Measurements from ENCODE around the gene MINPP1. TPM values are rescaled to one million over a fixed set of nuclear protein-coding genes. Genes with fewer than 3 reads are reported as not detected.

Gene MINPP1
- polyA plus RNA-seq, 4 donors: 11.2 to 45.6 (median 21.4) TPM

DNA sequence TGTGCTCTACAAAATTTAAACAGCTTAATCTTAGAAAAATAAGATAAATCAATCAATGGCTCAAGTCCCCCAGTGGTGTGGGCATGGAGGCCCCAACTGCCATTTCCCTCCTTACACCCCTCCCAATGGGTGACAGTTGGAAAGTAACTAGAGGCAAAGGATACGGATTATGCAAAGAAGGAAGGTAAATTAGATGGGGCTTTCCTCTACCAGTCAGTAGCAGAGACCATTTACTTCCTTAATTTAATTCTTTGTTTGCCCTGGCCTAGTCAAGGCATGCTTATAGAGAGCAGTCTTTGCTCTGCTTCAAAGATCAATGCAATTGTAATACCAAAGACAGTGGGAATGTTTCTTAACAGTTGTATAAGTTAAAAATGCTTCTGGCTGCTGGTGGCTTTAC, 91.7 kb downstream of the MINPP1 start:
- no peak for DNase-seq
- Histone ChIP-seq H3K27me3 (ENCODE audit: control insufficient read depth in 3 of 3, insufficient read depth in 3 of 3, low read length in 3 of 3) (no peaks in the 10 kb centered on the region), H3K4me3 (ENCODE audit: low read depth in 1 of 3, low read length in 3 of 3) (no peak overlapping the region), H3K9me3 (ENCODE audit: control insufficient read depth in 2 of 2, insufficient read depth in 1 of 2, low read depth in 1 of 2, low read length in 1 of 2) (no peaks in the 10 kb centered on the region), H3K36me3 (ENCODE audit: control insufficient read depth in 3 of 3, insufficient read depth in 2 of 3, low read depth in 1 of 3, low read length in 3 of 3) (no peaks in the 10 kb centered on the region), H3K4me1 (ENCODE audit: control insufficient read depth in 3 of 3, insufficient read depth in 2 of 3, low read depth in 1 of 3, low read length in 2 of 3) (peaks cover 0 to 4% (median 3%) of the 10 kb centered on the region in 3 donors), H3K27ac (ENCODE audit: low read depth in 1 of 3, low read length in 2 of 3) (no peak overlapping the region)
- WGBS, 3 donors: 36 to 70% (median 65%) methylated on average over 1 of the region's 1 CpG
- FAIRE-seq: no peak

- Histone ChIP-seq H3K27ac (ENCODE audit: low read depth in 1 of 3, low read length in 2 of 3) (no peak overlapping the region), H3K36me3 (ENCODE audit: control insufficient read depth in 3 of 3, insufficient read depth in 2 of 3, low read depth in 1 of 3, low read length in 3 of 3) (no peaks in the 10 kb centered on the region), H3K9me3 (ENCODE audit: control insufficient read depth in 2 of 2, insufficient read depth in 1 of 2, low read depth in 1 of 2, low read length in 1 of 2) (no peaks in the 10 kb centered on the region), H3K4me1 (ENCODE audit: control insufficient read depth in 3 of 3, insufficient read depth in 2 of 3, low read depth in 1 of 3, low read length in 2 of 3) (no peaks in the 10 kb centered on the region), H3K27me3 (ENCODE audit: control insufficient read depth in 3 of 3, insufficient read depth in 3 of 3, low read length in 3 of 3) (no peaks in the 10 kb centered on the region), H3K4me3 (ENCODE audit: low read depth in 1 of 3, low read length in 3 of 3) (no peak overlapping the region)
- FAIRE-seq (no peak), DNase-seq (no peak)
- WGBS, 3 donors: 87 to 92% (median 89%) methylated on average over 8 of the region's 8 CpGs
Observed at GRCh38 chr10:87598700-87599099, 94.0 kb downstream of the MINPP1 start.

DNA sequence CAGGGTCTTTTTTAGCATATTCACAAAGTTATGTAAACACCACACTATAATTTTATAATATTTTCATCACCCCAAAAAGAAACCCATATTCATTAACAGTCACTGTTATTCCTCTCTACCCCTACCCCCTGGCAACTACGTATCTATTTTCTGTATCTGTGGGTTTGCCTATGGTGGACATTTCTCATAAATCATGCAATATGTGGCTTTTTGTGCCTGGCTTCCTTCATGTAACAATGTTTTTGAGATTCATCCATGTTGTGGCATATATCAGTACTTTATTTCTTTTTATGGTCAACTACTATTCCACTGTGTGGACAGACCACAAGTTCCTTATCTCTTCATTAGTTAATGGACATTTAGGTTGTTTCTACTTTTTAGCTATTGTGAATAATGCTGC, 95.9 kb downstream of the MINPP1 start:
- 83 to 89% (median 83%) methylated on average over 1 of the region's 1 CpG for WGBS, 3 donors
- Histone ChIP-seq H3K27me3 (ENCODE audit: control insufficient read depth in 3 of 3, insufficient read depth in 3 of 3, low read length in 3 of 3) (no peaks in the 10 kb centered on the region), H3K4me1 (ENCODE audit: control insufficient read depth in 3 of 3, insufficient read depth in 2 of 3, low read depth in 1 of 3, low read length in 2 of 3) (peaks cover 0 to 5% (median 0%) of the 10 kb centered on the region in 3 donors), H3K4me3 (ENCODE audit: low read depth in 1 of 3, low read length in 3 of 3) (no peak overlapping the region), H3K27ac (ENCODE audit: low read depth in 1 of 3, low read length in 2 of 3) (no peak overlapping the region), H3K9me3 (ENCODE audit: control insufficient read depth in 2 of 2, insufficient read depth in 1 of 2, low read depth in 1 of 2, low read length in 1 of 2) (no peaks in the 10 kb centered on the region), H3K36me3 (ENCODE audit: control insufficient read depth in 3 of 3, insufficient read depth in 2 of 3, low read depth in 1 of 3, low read length in 3 of 3) (no peaks in the 10 kb centered on the region)
- FAIRE-seq: no peak
- no peak for DNase-seq

Other genes with a start within 250 kb of the MINPP1 start
- 1 to 10 TPM; 2.0 to 2.9 (median 2.4) TPM for gene NUTM2D, start 147.1 kb upstream of the MINPP1 start, polyA plus RNA-seq
- gene PAPSS2, start 155.0 kb downstream of the MINPP1 start, polyA plus RNA-seq: 10 to 100 TPM; 28.4 to 90.5 (median 58.1) TPM